ENCODE data around the gene VTI1A.

The VTI1A gene

GRCh38 chr10:112593023-112593422 lies 146.0 kb downstream of the VTI1A start:
- no peak for DNase-seq

- no peak for DNase-seq
These were observed 154.4 kb downstream of the VTI1A start for GRCh38 chr10:112601214-112602090.

GRCh38 chr10:112603062-112603461 lies 156.0 kb downstream of the VTI1A start:
- no peak for DNase-seq

GRCh38 chr10:112605063-112605462 lies 158.0 kb downstream of the VTI1A start:
- no peak for DNase-seq

GRCh38 chr10:112607506-112607905 lies 160.5 kb downstream of the VTI1A start:
- no peak for DNase-seq

GRCh38 chr10:112613620-112614019 lies 166.6 kb downstream of the VTI1A start:
- no peak for DNase-seq

- no peak for DNase-seq
These were observed 167.1 kb downstream of the VTI1A start for GRCh38 chr10:112614072-112614471.

- no peak for DNase-seq
These were observed 167.6 kb downstream of the VTI1A start for GRCh38 chr10:112614586-112614985.

- no peak for DNase-seq
These were observed 168.3 kb downstream of the VTI1A start for GRCh38 chr10:112615269-112615668.

GRCh38 chr10:112616647-112617046 lies 169.6 kb downstream of the VTI1A start:
- no peak for DNase-seq

- DNase-seq: no peak
These were observed 171.8 kb downstream of the VTI1A start for GRCh38 chr10:112618814-112619213.

GRCh38 chr10:112619556-112619955 lies 172.5 kb downstream of the VTI1A start:
- DNase-seq: no peak

- no peak for DNase-seq
These were observed 175.8 kb downstream of the VTI1A start for GRCh38 chr10:112622786-112623185.

- DNase-seq: no peak
These were observed 177.6 kb downstream of the VTI1A start for GRCh38 chr10:112624546-112625048.

- DNase-seq: no peak
These were observed 182.1 kb downstream of the VTI1A start for GRCh38 chr10:112628951-112629609.

GRCh38 chr10:112631501-112632400 lies 184.7 kb downstream of the VTI1A start:
- no peak for DNase-seq

- no peak for DNase-seq
These were observed 187.2 kb downstream of the VTI1A start for GRCh38 chr10:112634096-112634830.

- no peak for DNase-seq
These were observed 190.9 kb downstream of the VTI1A start for GRCh38 chr10:112637901-112638300.

GRCh38 chr10:112639298-112639697 lies 192.3 kb downstream of the VTI1A start:
- no peak for DNase-seq

- no peak for DNase-seq
These were observed 193.6 kb downstream of the VTI1A start for GRCh38 chr10:112640638-112641037.

- DNase-seq: no peak
These were observed 196.7 kb downstream of the VTI1A start for GRCh38 chr10:112643600-112644264.

- DNase-seq: no peak
These were observed 197.2 kb downstream of the VTI1A start for GRCh38 chr10:112644265-112644645.
